Measurements from ENCODE around the gene PEAR1.

Gene PEAR1

GRCh38 chr1:156909671-156910070 is 16.2 kb downstream of the PEAR1 start:
- no peak overlapping the region for H3K4me3 ChIP-seq (ENCODE audit: low read depth, low read length)
- no peak for DNase-seq (ENCODE audit: low read depth)
- TF ChIP-seq, protein P1, sequence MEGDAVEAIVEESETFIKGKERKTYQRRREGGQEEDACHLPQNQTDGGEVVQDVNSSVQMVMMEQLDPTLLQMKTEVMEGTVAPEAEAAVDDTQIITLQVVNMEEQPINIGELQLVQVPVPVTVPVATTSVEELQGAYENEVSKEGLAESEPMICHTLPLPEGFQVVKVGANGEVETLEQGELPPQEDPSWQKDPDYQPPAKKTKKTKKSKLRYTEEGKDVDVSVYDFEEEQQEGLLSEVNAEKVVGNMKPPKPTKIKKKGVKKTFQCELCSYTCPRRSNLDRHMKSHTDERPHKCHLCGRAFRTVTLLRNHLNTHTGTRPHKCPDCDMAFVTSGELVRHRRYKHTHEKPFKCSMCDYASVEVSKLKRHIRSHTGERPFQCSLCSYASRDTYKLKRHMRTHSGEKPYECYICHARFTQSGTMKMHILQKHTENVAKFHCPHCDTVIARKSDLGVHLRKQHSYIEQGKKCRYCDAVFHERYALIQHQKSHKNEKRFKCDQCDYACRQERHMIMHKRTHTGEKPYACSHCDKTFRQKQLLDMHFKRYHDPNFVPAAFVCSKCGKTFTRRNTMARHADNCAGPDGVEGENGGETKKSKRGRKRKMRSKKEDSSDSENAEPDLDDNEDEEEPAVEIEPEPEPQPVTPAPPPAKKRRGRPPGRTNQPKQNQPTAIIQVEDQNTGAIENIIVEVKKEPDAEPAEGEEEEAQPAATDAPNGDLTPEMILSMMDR (IDR thresholded peaks at IDR 0.05; ENCODE audit: low read depth, low read length, missing control alignments), result no peak

- no peak for DNase-seq (ENCODE audit: low read depth)
- TF ChIP-seq, protein P1 (IDR thresholded peaks at IDR 0.05; ENCODE audit: low read depth, low read length, missing control alignments), result peak; percentile 88
- no peak overlapping the region for H3K4me3 ChIP-seq (ENCODE audit: low read depth, low read length)
Measured at GRCh38 chr1:156910309-156910782, 16.8 kb downstream of the PEAR1 start.

- no peak for DNase-seq (ENCODE audit: low read depth)
- TF ChIP-seq, protein P1 (IDR thresholded peaks at IDR 0.05; ENCODE audit: low read depth, low read length, missing control alignments), result no peak
- no peak overlapping the region for H3K4me3 ChIP-seq (ENCODE audit: low read depth, low read length)
Measured at GRCh38 chr1:156911577-156912298, 18.2 kb downstream of the PEAR1 start.

- no peak for DNase-seq (ENCODE audit: low read depth)
- H3K4me3 ChIP-seq (ENCODE audit: low read depth, low read length), result no peak overlapping the region
- TF ChIP-seq, protein P1 (IDR thresholded peaks at IDR 0.05; ENCODE audit: low read depth, low read length, missing control alignments), result no peak
Measured at GRCh38 chr1:156912310-156912709, 18.8 kb downstream of the PEAR1 start.

DNA sequence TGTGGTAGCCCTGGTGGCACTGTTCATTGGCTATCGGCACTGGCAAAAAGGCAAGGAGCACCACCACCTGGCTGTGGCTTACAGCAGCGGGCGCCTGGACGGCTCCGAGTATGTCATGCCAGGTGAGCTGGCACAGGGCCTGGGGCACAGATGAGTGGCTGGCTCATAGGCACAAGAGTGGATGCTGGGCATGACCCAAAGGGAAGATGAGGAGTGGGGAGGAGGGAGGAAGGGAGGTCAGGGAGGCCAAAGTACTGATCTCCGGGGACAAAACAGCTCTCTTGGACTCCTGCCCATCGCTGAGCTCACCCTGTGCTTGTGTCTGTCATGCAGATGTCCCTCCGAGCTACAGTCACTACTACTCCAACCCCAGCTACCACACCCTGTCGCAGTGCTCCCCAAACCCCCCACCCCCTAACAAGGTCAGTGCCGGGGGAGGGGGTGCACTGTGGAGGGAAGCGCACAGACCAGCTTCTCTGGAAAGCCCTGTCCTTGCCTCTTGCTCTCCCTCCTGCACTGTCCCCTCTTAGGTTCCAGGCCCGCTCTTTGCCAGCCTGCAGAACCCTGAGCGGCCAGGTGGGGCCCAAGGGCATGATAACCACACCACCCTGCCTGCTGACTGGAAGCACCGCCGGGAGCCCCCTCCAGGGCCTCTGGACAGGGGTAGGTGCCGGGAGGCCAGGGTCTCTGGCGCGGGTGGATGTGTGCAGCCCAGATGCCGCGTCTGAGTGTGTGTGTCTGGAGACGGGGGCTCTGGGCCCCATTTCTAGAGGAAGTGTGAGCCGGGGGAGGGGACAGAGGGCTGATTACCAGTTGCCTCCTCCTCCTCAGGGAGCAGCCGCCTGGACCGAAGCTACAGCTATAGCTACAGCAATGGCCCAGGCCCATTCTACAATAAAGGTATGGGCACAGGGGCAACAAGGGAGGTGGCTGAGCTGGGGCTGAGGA is 19.6 kb downstream of the PEAR1 start:
- no peak for DNase-seq (ENCODE audit: low read depth)

DNA sequence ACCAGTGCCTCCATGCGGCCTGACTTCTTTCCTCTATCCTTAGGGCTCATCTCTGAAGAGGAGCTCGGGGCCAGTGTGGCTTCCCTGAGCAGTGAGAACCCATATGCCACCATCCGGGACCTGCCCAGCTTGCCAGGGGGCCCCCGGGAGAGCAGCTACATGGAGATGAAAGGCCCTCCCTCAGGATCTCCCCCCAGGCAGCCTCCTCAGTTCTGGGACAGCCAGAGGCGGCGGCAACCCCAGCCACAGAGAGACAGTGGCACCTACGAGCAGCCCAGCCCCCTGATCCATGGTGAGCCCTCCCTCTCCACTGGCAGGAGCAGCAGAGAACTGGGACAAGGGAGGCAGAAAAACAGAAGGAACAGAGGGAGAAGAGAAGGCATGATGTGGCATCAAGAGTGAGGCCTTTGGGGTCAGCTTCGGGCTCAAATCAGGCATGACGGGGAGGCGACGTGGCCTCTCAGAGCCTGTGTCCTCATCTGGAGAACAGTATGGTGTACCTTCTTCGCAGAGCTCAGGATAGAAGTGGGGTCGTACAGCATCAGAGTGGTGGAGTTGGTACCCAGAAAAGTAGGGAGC is 20.4 kb downstream of the PEAR1 start:
- TF ChIP-seq, protein P1 (IDR thresholded peaks at IDR 0.05; ENCODE audit: low read depth, low read length, missing control alignments), result no peak
- DNase-seq (ENCODE audit: low read depth), result no peak
- no peak overlapping the region for H3K4me3 ChIP-seq (ENCODE audit: low read depth, low read length)

More for the DNA sequence above, 19.6 kb downstream of the PEAR1 start:
- no peak overlapping the region for H3K4me3 ChIP-seq (ENCODE audit: low read depth, low read length)
- TF ChIP-seq, protein P1 (IDR thresholded peaks at IDR 0.05; ENCODE audit: low read depth, low read length, missing control alignments), result no peak

Measured in GM12864 (cell line).